CD4-positive, CD25-positive, alpha-beta regulatory T cell (primary cell): ENCODE results near the gene NEURL3. TPM values are rescaled to one million over a fixed set of nuclear protein-coding genes. Genes with fewer than 3 reads are reported as not detected.
"Not testable (repeated sequence)": the region's sequence is repeated elsewhere in the genome, so short reads cannot be mapped to it uniquely, and the experiment has no call there.

Experiments used
- ATAC-seq, 2 donors: fragments of 150-1000 bp; cut with Tn5 transposase; one replicate each; pipeline ENCODE4 v1.10.0; 2021; ENCODE audit warnings: low read depth in 2 of 2, moderate number of reproducible peaks in 2 of 2, moderate library complexity in 1 of 2
- DNase-seq, 3 donors: peaks; one replicate each; pipeline versions ENCODE4 v3.0.0 to v3.0.0-alpha.2; 2012 to 2022; ENCODE audit warnings: mixed read lengths in 1 of 3
- H3K27ac ChIP-seq: one replicate; pipeline ENCODE4 v1.7.0; 2013; ENCODE audit warnings: mild to moderate bottlenecking, low read length; ENCODE audit not compliant: insufficient read depth, poor library complexity, severe bottlenecking
- H3K27me3 ChIP-seq: one replicate; pipeline ENCODE4 v1.7.0; 2013; ENCODE audit warnings: low read length; ENCODE audit not compliant: control insufficient read depth, insufficient read depth
- H3K36me3 ChIP-seq: one replicate; pipeline ENCODE4 v1.7.0; 2013; ENCODE audit warnings: mild to moderate bottlenecking, low read length, moderate library complexity; ENCODE audit not compliant: control insufficient read depth, insufficient read depth
- H3K4me1 ChIP-seq: 2 replicates; pipeline ENCODE4 v1.7.0; 2013; ENCODE audit warnings: mild to moderate bottlenecking, low read length; ENCODE audit not compliant: insufficient read depth, control insufficient read depth, poor library complexity, severe bottlenecking
- H3K4me3 ChIP-seq: one replicate; pipeline ENCODE4 v1.7.0; 2013; ENCODE audit warnings: low read depth, mild to moderate bottlenecking, low read length, moderate library complexity
- H3K9me3 ChIP-seq, 2 experiments: 1 replicate in 1 of 2; 2 replicates in 1 of 2; pipeline ENCODE4 v1.7.0; 2013; ENCODE audit warnings: low read length in 2 of 2, mild to moderate bottlenecking in 1 of 2, moderate library complexity in 1 of 2; ENCODE audit not compliant: control insufficient read depth in 2 of 2
- H3K27ac Mint-ChIP-seq, 3 donors: one replicate each; pipeline ENCODE4 v1.8.0; 2020 to 2022; ENCODE audit warnings: mild to moderate bottlenecking in 3 of 3, mixed read lengths in 3 of 3, moderate library complexity in 2 of 3
- H3K27me3 Mint-ChIP-seq: one replicate; pipeline ENCODE4 v1.8.0; 2022; ENCODE audit warnings: mild to moderate bottlenecking, mixed read lengths
- H3K36me3 Mint-ChIP-seq: one replicate; pipeline ENCODE4 v1.8.0; 2020; ENCODE audit warnings: mixed read lengths
- H3K4me1 Mint-ChIP-seq, 4 donors: one replicate each; pipeline ENCODE4 v1.8.0; 2020 to 2022; ENCODE audit warnings: mixed read lengths in 4 of 4, mild to moderate bottlenecking in 1 of 4
- H3K4me3 Mint-ChIP-seq, 4 donors: one replicate each; pipeline ENCODE4 v1.8.0; 2020 to 2022; ENCODE audit warnings: mild to moderate bottlenecking in 4 of 4, mixed read lengths in 4 of 4, moderate library complexity in 3 of 4
- H3K9me3 Mint-ChIP-seq, 7 donors: one replicate each; pipeline ENCODE4 v1.8.0; 2020 to 2022; ENCODE audit warnings: mixed read lengths in 7 of 7, mild to moderate bottlenecking in 3 of 7, moderate library complexity in 2 of 7
- polyA plus RNA-seq, 4 donors: library from polyadenylated mRNA; unstranded; fragments of 300-500 nt; fragmentation: Illumina TruSeq; gene quantifications; one replicate each; pipeline ENCODE4 v1.2.3, GENCODE V29; 2021
- total RNA-seq: library from RNA; stranded (reverse); gene quantifications from one replicate; pipeline ENCODE4 v1.2.3, GENCODE V29; 2022

Gene NEURL3, protein sequence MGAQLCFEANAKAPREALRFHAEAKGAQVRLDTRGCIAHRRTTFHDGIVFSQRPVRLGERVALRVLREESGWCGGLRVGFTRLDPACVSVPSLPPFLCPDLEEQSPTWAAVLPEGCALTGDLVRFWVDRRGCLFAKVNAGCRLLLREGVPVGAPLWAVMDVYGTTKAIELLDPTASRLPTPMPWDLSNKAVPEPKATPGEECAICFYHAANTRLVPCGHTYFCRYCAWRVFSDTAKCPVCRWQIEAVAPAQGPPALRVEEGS
- not detected for total RNA-seq
- polyA plus RNA-seq = under 1 TPM in 1 of 4 donors, not detected in 3; 0.18 TPM

DNA sequence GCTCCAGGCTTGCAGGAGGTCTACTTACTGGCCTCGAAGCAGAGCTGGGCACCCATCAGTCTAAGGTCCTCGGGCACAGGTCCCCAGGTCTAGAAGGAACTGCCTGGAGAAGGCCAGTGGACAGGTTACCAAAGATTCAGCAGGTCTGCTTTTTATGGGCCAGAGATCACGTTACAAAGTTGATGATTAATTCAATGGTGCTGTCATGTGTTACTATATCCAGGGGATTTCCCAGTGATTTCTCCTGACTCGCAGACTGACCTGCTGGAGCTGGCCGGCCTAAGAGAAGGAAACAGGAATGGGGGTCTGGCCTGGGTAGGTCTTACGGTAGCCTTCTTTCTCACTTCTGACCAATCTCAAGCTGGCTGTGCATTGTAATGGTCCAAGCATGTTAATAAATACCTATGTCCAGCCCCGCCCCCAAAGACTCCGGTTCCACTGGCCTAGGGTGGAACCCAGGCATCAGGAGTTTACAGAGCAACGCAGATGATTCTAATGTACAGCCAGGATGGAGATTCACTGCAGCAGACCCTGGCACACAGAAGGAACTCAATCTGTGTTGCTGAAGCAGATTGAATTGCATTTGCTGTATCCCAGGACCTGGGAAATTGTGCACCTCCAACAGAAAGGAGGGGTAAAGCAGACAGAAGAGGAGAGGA, at the start of gene NEURL3:
TSS of gene NEURL3 (minus strand) at position 127 of the 659 bp plus-strand sequence. CDS start at position 56, 71 bp downstream.
- no peak within 1 kb of the TSS for H3K4me3 Mint-ChIP-seq

DNA sequence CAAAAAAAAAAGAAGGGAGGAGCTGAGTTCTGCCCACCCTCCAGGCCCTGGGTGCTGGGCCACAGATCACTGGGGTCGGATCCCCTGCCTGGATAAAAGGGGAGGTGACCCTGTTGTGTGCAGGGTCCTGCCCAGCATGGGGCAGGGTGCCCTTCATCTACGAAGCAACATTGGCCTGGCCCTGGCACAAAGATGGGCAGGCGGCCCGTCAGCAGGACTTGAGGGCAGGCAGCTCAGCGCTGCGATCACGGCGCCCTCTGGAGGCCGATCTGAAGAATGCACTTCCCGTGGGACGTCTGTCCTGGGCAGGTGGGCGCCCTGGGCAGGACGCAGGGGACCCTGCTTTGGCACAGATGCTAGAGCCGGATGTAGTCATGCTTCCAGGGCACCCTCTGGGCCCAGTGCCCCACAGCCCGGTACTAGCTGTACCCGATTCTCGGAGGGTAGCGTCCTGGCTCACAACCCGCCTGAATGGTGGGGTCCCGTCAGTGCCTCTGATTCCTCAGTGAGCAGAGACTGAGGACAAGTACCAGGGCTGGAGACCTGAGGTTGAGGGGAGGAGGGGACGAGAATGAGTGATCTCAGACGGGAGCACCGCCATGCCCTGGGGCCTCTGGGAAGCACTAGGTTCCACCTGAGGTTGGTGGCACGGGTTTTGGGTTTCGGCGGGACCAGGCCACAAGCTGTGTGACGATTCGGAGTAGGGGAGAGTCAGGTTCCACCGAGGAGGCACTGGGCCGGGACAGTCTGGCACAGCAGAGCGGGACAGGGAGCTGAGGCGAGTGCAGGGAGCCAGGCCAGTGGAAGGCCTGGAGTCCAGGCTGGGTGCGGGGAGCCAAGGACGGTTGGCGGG, 49.4 kb upstream of the NEURL3 start:
- peaks cover 0 to 1% (median 0%) of the 10 kb centered on the region in 7 donors for H3K9me3 Mint-ChIP-seq
- H3K27ac Mint-ChIP-seq = peak overlapping the region in 2 of 3 donors; percentile 32 to 55
- peak; percentile 41 to 54 for ATAC-seq
- H3K27me3 Mint-ChIP-seq = peaks cover 4% of the 10 kb centered on the region
- DNase-seq = peak; percentile 57 to 79 (median 77)
- H3K4me1 Mint-ChIP-seq = peaks cover 0 to 26% (median 10%) of the 10 kb centered on the region in 4 donors
- Histone ChIP-seq H3K4me1 (peaks cover 13% of the 10 kb centered on the region), H3K27me3 (no peaks in the 10 kb centered on the region), H3K4me3 (no peak overlapping the region), H3K36me3 (peaks cover 25% of the 10 kb centered on the region), H3K9me3 (no peaks in the 10 kb centered on the region), H3K27ac (no peak overlapping the region)
- H3K36me3 Mint-ChIP-seq = no peaks in the 10 kb centered on the region
- H3K4me3 Mint-ChIP-seq = peak overlapping the region in 1 of 4 donors; percentile 64

More for the DNA sequence above, at the start of gene NEURL3:
- ATAC-seq = no peak
- Histone ChIP-seq H3K36me3 (no peaks in the 10 kb centered on the region), H3K27me3 (no peaks in the 10 kb centered on the region), H3K27ac (no peak within 1 kb of the TSS), H3K4me3 (no peak within 1 kb of the TSS), H3K4me1 (peaks cover 23% of the 10 kb centered on the region), H3K9me3 (no peaks in the 10 kb centered on the region)
- no peak for DNase-seq
- H3K27me3 Mint-ChIP-seq = peaks cover 10% of the 10 kb centered on the region
- peaks cover 0 to 2% (median 0%) of the 10 kb centered on the region in 7 donors for H3K9me3 Mint-ChIP-seq
- no peak within 1 kb of the TSS for H3K27ac Mint-ChIP-seq
- no peaks in the 10 kb centered on the region for H3K36me3 Mint-ChIP-seq
- peaks cover 0 to 31% (median 7%) of the 10 kb centered on the region in 4 donors for H3K4me1 Mint-ChIP-seq

DNA sequence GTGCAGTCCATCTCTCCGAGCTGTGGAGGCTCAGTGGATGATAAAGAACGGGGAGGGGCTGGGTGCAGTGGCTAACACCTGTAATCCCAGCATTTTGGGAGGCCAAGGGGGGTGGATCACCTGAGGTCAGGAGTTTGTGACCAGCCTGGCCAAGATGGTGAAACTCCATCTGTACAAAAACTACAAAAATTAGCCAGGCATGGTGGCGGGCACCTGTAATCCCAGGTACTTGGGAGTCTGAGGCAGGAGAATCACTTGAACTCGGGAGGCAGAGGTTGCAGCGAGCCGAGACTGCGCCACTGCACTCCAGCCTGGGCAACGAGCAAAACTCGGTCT, 48.8 kb upstream of the NEURL3 start:
- Histone ChIP-seq H3K4me1 (peaks cover 13% of the 10 kb centered on the region), H3K36me3 (peaks cover 31% of the 10 kb centered on the region)
- Mint-ChIP-seq H3K4me3 (peak overlapping the region in 1 of 4 donors; percentile 64), H3K4me1 (peaks cover 0 to 26% (median 10%) of the 10 kb centered on the region in 4 donors), H3K27ac (peak overlapping the region in 1 of 3 donors; percentile 55)
- H3K9me3 ChIP-seq, ATAC-seq, H3K27me3 Mint-ChIP-seq, H3K4me3 ChIP-seq, DNase-seq, H3K27ac ChIP-seq, H3K9me3 Mint-ChIP-seq, H3K27me3 ChIP-seq, H3K36me3 Mint-ChIP-seq: not testable (repeated sequence)

DNA sequence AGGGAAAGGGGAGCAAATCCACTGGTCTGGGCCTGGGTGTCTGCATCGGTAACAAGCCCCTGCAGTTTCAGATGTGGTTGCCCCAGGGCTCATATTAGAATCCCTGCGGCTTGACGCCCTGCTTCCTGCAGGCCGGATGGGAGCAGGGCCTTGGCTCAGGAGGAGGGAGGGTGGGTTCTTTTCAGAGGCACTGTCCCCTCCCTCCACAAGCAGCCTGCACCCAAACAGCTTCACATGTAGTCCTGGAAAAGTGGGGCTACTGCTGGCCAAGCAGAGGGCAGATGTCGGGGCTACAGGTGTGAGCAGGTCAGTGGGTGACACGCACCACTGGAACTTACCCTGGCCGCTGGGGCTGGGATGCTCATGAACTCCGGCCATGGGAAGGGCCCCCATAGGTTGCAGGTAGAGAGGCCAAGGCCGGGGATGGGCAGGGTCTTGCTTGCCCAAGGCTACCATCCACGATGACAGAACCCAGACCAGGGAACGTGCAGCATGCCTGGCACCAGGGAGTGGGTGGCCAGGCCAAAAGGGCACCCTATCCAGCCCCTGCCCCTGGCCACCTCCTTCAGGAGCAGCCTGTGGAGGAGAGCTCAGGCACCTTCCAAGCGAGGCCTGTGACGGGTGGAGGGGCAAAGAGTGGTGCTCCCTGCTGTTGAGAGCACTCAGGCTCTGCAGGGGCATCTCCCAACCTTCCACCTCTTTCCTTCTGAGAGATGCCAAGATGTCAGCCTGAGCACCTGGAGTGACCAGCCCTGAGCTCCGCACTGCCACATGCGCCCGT, 48.2 kb upstream of the NEURL3 start:
- no peaks in the 10 kb centered on the region for H3K36me3 Mint-ChIP-seq
- peaks cover 0 to 1% (median 0%) of the 10 kb centered on the region in 7 donors for H3K9me3 Mint-ChIP-seq
- H3K4me1 Mint-ChIP-seq = peaks cover 0 to 26% (median 10%) of the 10 kb centered on the region in 4 donors
- Histone ChIP-seq H3K9me3 (no peaks in the 10 kb centered on the region), H3K36me3 (peaks cover 37% of the 10 kb centered on the region), H3K4me3 (no peak overlapping the region), H3K4me1 (peaks cover 13% of the 10 kb centered on the region), H3K27ac (no peak overlapping the region), H3K27me3 (no peaks in the 10 kb centered on the region)
- peak overlapping the region; percentile 55 to 92 (median 78) for H3K27ac Mint-ChIP-seq
- no peak for DNase-seq
- peak; percentile 2 to 5 for ATAC-seq
- no peaks in the 10 kb centered on the region for H3K27me3 Mint-ChIP-seq
- peak overlapping the region in 2 of 4 donors; percentile 19 to 64 for H3K4me3 Mint-ChIP-seq

DNA sequence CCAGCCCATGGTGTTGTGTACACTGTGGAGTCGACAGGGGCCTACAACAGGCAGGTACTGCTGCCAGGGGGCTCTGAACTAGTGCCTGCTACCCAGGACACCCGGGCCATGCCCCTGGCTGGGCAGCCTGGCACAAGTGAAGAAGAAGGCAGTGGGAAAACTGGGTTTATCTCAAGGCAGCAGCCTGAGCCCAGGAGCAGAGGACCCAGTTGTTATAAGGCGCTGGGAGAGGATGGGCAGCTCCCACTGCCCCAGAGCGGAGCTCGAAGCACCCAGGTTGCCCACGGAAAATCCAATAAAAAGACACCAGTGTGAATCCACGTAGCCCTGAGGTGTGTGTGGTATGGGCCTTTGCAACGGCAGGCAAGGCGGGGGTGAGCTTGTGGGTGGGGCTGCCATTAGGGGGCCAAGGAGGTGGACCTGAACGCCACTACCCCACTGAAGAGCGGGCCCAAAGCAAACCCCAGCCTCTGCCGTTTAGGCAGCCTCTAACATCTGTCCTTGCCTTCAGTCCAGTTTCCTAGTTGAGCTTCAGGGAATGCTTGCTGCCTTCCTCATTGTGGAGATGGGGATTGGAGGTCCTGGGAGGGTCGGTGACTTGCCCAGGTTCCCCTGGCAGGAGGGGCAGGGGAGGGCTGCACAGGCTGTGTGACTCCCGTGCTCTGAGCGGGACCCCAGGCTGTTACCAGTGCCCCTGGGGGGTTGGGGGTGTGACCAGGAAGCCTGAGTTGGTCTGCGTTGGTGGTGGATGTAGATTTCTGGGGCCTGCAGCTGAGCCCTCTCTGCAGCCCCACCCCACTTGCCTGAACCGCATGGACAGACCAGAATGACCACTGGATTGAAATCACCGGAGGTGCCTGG, 47.4 kb upstream of the NEURL3 start:
- DNase-seq = no peak

DNA sequence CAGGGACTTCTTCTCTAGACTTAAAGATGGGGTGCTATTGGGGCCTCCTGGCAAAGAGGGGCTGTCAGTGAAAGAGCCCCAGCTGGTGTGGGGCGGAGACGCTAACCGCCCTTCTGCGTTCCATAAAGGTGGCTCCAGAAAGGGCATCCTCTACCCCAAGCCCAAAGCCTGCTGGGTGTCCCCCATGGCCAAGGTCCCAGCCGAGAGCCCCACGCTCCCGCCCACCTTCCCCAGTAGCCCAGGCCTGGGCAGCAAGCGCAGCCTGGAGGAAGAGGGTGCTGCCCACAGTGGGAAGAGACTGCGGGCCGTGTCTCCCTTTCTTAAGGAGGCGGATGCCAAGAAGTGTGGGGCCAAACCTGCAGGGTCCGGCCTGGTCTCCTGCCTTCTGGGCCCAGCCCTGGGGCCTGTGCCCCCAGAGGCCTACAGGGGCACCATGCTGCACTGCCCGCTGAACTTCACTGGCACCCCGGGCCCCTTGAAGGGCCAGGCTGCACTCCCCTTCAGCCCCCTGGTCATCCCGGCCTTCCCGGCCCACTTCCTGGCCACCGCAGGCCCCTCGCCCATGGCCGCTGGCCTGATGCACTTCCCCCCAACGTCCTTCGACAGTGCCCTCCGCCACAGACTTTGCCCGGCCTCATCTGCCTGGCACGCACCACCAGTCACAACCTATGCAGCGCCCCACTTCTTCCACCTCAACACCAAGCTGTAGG, 46.6 kb upstream of the NEURL3 start:
- Mint-ChIP-seq H3K27ac (no peak overlapping the region), H3K4me1 (peaks cover 0 to 38% (median 13%) of the 10 kb centered on the region in 4 donors), H3K9me3 (peaks cover 0 to under 1% (median 0%) of the 10 kb centered on the region in 7 donors), H3K4me3 (no peak overlapping the region), H3K36me3 (no peaks in the 10 kb centered on the region), H3K27me3 (no peaks in the 10 kb centered on the region)
- Histone ChIP-seq H3K4me3 (no peak overlapping the region), H3K36me3 (peaks cover 50% of the 10 kb centered on the region), H3K27ac (no peak overlapping the region), H3K4me1 (peaks cover 20% of the 10 kb centered on the region), H3K9me3 (no peaks in the 10 kb centered on the region), H3K27me3 (no peaks in the 10 kb centered on the region)
- DNase-seq (no peak), ATAC-seq (no peak)

More for the DNA sequence above, 47.4 kb upstream of the NEURL3 start:
- Histone ChIP-seq H3K9me3 (no peaks in the 10 kb centered on the region), H3K4me3 (no peak overlapping the region), H3K36me3 (peaks cover 43% of the 10 kb centered on the region), H3K27me3 (no peaks in the 10 kb centered on the region), H3K27ac (no peak overlapping the region), H3K4me1 (peaks cover 13% of the 10 kb centered on the region)
- H3K4me3 Mint-ChIP-seq = peak overlapping the region in 2 of 4 donors; percentile 19 to 57
- H3K27me3 Mint-ChIP-seq = no peaks in the 10 kb centered on the region
- H3K27ac Mint-ChIP-seq = peak overlapping the region in 2 of 3 donors; percentile 78 to 92
- H3K36me3 Mint-ChIP-seq = no peaks in the 10 kb centered on the region
- peak in 1 of 2 donors; percentile 6 for ATAC-seq
- H3K4me1 Mint-ChIP-seq = peaks cover 0 to 31% (median 12%) of the 10 kb centered on the region in 4 donors
- H3K9me3 Mint-ChIP-seq = peaks cover 0 to 1% (median 0%) of the 10 kb centered on the region in 7 donors
